ENCODE data around the gene VASH2. TPM values are rescaled to one million over a fixed set of nuclear protein-coding genes. Genes with fewer than 3 reads are reported as not detected.
A peak's percentile ranks its signal among the peaks of the same experiment; 100 is the strongest.

VASH2 gene
- total and polyA plus RNA-seq, 2 experiments from 2014 or later, result 129 to 381 TPM

DNA sequence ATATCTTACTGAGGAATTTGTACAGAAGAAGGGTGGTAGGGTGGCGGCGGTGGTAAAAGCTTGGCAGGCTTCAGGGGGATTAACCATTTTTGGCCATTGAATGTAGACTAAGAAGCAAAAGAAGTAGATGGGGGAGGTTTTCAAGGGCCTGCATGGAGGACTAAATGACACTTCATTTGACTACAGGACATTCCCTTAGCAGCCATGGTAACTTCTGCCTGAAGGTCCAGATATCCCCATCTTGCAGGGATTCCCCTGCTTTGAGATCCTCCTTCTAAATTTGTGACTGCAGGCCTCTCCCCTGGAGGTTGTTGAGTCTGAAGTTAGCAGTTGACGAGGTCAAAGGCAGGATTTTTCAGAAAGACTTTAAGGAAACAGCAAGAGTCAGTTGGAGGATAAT lies 4.8 kb downstream of the VASH2 start (continued):
- no peak for TF ChIP-seq REST (IDR thresholded peaks at IDR 0.05; ENCODE audit: unreplicated experiment)
- no peak for TF ChIP-seq STAT1 (IDR thresholded peaks at IDR 0.05; ENCODE audit: unreplicated experiment)
- TF ChIP-seq, protein P1, sequence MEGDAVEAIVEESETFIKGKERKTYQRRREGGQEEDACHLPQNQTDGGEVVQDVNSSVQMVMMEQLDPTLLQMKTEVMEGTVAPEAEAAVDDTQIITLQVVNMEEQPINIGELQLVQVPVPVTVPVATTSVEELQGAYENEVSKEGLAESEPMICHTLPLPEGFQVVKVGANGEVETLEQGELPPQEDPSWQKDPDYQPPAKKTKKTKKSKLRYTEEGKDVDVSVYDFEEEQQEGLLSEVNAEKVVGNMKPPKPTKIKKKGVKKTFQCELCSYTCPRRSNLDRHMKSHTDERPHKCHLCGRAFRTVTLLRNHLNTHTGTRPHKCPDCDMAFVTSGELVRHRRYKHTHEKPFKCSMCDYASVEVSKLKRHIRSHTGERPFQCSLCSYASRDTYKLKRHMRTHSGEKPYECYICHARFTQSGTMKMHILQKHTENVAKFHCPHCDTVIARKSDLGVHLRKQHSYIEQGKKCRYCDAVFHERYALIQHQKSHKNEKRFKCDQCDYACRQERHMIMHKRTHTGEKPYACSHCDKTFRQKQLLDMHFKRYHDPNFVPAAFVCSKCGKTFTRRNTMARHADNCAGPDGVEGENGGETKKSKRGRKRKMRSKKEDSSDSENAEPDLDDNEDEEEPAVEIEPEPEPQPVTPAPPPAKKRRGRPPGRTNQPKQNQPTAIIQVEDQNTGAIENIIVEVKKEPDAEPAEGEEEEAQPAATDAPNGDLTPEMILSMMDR (conservative IDR thresholded peaks at IDR 0.05; ENCODE audit: low read depth in 2 of 2), result no peak

DNA sequence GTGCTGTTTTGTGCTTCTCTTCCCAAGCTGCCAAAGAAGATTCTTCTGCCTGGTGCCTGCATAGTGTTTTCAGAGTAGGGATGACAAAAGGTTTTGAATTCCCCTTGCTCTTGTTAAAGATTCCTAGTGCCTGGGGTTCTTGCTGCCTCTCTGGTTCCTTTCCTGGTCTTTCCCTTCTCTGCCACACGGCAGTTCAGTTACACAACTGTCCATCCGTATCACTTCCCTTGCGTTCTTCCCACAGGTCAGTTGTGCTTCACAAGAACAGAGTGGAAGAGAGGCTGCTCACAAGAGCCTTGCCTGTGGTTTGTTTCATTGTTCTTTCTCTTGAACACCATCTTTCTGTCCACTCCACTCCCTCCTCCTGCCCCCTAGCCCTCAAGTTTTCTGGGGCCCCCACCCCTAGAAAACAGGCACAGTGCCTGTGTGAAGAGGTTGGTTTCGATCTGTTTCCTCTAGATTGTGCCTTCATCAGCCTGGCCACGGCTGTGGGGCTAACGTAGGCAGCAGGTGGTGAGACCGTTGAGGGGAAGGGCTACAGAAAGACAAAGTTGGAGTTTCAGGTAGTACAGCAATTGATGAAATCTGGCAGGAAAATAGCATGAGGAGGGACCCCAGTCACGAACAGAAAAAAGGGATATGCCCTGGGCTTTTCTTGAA lies 5.8 kb downstream of the VASH2 start:
- H3K4me3 Mint-ChIP-seq, result peak overlapping the region; percentile 37; the same call in 1 of the 3 replicates
- TF ChIP-seq EZH2phosphoT487 (IDR thresholded peaks at IDR 0.05; ENCODE audit: unreplicated experiment) (no peak), CREB1 (CRISPR knock-in tag; IDR thresholded peaks at IDR 0.05; ENCODE audit: low read depth) (no peak), NANOG (IDR thresholded peaks at IDR 0.05; ENCODE audit: borderline replicate concordance) (no peak)

GRCh38 chr1:212957546-212957945 lies 7.2 kb downstream of the VASH2 start:
- ATAC-seq, result no peak
- Mint-ChIP-seq H3K36me3 (ENCODE audit: low read depth) (peaks cover 99% of the 10 kb centered on the region), H3K4me1 (peaks cover 74% of the 10 kb centered on the region)

More for the DNA sequence above, 5.8 kb downstream of the VASH2 start:
- peak overlapping the region; percentile 85 for H3K27ac ChIP-seq (ENCODE audit: low read depth)
- ATAC-seq (no peak), DNase-seq (ENCODE audit: low spot score) (no peak)
- Mint-ChIP-seq H3K27me3 (ENCODE audit: insufficient read depth, low read depth, poor library complexity) (peaks cover 31% of the 10 kb centered on the region), H3K4me1 (peaks cover 71% of the 10 kb centered on the region), H3K27ac (peak overlapping the region; percentile 82), H3K9me3 (no peaks in the 10 kb centered on the region; the same call in 2 of the 3 replicates), H3K36me3 (ENCODE audit: low read depth) (peaks cover 96% of the 10 kb centered on the region)
- no peak overlapping the region for H2AFZ ChIP-seq
- peak overlapping the region; percentile 34; the same call in 1 of the 2 replicates for H3K4me3 ChIP-seq
- H3K27me3 ChIP-seq (ENCODE audit: insufficient read depth), result no peaks in the 10 kb centered on the region
- no peaks in the 10 kb centered on the region; the same call in 1 of the 2 replicates for H3K9me2 ChIP-seq (ENCODE audit: insufficient read depth)
- H3K79me2 ChIP-seq (replicated peaks; ENCODE audit: insufficient read depth), result peaks cover 92% of the 10 kb centered on the region
- peaks cover 71% of the 10 kb centered on the region for H3K4me1 ChIP-seq (ENCODE audit: insufficient read depth)
- peak overlapping the region; percentile 85; the same call in 1 of the 2 replicates for H3K4me2 ChIP-seq
- H3F3A ChIP-seq (replicated peaks; ENCODE audit: low read depth), result peaks cover 62% of the 10 kb centered on the region
- peaks cover 91% of the 10 kb centered on the region for H3K36me3 ChIP-seq (ENCODE audit: insufficient read depth)
- peaks cover 82% of the 10 kb centered on the region for H4K20me1 ChIP-seq (replicated peaks; ENCODE audit: insufficient read depth)

More at GRCh38 chr1:212957546-212957945, 7.2 kb downstream of the VASH2 start:
- no peak for DNase-seq (ENCODE audit: low spot score)
- Histone ChIP-seq H3K4me3 (no peak overlapping the region), H4K20me1 (replicated peaks; ENCODE audit: insufficient read depth) (peaks cover 74% of the 10 kb centered on the region), H3K9me2 (ENCODE audit: insufficient read depth) (no peaks in the 10 kb centered on the region; the same call in 1 of the 2 replicates), H3K79me2 (replicated peaks; ENCODE audit: insufficient read depth) (peaks cover 81% of the 10 kb centered on the region), H3K27ac (ENCODE audit: low read depth) (peak overlapping the region; percentile 85), H3K27me3 (ENCODE audit: insufficient read depth) (no peaks in the 10 kb centered on the region), H2AFZ (no peak overlapping the region), H3K4me2 (peak overlapping the region; percentile 12; the same call in 1 of the 2 replicates), H3K4me1 (ENCODE audit: insufficient read depth) (peaks cover 72% of the 10 kb centered on the region), H3F3A (replicated peaks; ENCODE audit: low read depth) (peaks cover 73% of the 10 kb centered on the region), H3K36me3 (ENCODE audit: insufficient read depth) (peaks cover 97% of the 10 kb centered on the region)
- TF ChIP-seq, protein P1 (conservative IDR thresholded peaks at IDR 0.05; ENCODE audit: low read depth in 2 of 2), result no peak
- TF ChIP-seq STAT1 (IDR thresholded peaks at IDR 0.05; ENCODE audit: unreplicated experiment), result no peak
- no peak for TF ChIP-seq JUNB (IDR thresholded peaks at IDR 0.05; ENCODE audit: unreplicated experiment)
- TF ChIP-seq POLR2AphosphoS5 (IDR thresholded peaks at IDR 0.05; ENCODE audit: low read depth), result no peak; the same call in 1 of the 2 replicates
- no peak for TF ChIP-seq NANOG (IDR thresholded peaks at IDR 0.05; ENCODE audit: borderline replicate concordance)
- TF ChIP-seq, protein P2, sequence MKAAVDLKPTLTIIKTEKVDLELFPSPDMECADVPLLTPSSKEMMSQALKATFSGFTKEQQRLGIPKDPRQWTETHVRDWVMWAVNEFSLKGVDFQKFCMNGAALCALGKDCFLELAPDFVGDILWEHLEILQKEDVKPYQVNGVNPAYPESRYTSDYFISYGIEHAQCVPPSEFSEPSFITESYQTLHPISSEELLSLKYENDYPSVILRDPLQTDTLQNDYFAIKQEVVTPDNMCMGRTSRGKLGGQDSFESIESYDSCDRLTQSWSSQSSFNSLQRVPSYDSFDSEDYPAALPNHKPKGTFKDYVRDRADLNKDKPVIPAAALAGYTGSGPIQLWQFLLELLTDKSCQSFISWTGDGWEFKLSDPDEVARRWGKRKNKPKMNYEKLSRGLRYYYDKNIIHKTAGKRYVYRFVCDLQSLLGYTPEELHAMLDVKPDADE (IDR thresholded peaks at IDR 0.05), result no peak
- Mint-ChIP-seq H3K4me3 (no peak overlapping the region), H3K27ac (no peak overlapping the region), H3K27me3 (ENCODE audit: insufficient read depth, low read depth, poor library complexity) (peaks cover 33% of the 10 kb centered on the region), H3K9me3 (no peaks in the 10 kb centered on the region; the same call in 2 of the 3 replicates)
